ENCODE measurements around the gene DNMBP. TPM values are rescaled to one million over a fixed set of nuclear protein-coding genes. Genes with fewer than 3 reads are reported as not detected.

Gene DNMBP
- total RNA-seq, 1 experiment from 2014 or later, result 39.3 TPM

DNA sequence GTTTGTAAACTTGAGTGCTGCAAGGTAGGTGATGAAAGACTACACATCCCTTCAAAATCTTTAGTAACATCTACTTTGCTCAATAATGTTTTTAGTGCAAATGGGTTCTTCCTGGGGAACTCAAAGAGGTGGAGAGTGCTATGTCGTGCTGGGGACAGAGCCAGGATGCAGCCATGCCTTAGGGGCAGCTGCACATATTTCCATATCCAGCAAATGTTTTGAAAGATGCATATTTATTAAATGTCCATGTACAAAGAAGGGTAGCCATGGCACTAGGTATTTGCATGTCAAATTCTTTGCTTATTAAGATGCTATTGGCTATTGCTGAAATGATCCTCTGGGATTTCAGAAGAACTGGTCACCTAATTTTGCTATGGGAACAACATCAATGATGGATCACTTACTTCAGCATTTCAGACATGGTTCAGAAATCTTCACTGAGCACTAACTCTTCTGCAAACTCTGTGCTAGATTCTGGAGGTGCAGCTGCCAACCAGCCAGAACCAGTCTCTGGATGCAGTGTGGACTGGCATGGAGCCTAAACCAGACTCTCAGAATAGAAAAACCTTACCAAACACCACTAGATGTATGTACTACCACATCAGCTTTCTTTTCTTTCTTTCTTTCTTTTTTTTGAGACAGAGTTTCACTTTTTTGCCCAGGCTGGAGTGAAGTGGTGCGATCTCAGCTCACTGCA, 31.7 kb upstream of the DNMBP start:
- TF ChIP-seq, protein P1, sequence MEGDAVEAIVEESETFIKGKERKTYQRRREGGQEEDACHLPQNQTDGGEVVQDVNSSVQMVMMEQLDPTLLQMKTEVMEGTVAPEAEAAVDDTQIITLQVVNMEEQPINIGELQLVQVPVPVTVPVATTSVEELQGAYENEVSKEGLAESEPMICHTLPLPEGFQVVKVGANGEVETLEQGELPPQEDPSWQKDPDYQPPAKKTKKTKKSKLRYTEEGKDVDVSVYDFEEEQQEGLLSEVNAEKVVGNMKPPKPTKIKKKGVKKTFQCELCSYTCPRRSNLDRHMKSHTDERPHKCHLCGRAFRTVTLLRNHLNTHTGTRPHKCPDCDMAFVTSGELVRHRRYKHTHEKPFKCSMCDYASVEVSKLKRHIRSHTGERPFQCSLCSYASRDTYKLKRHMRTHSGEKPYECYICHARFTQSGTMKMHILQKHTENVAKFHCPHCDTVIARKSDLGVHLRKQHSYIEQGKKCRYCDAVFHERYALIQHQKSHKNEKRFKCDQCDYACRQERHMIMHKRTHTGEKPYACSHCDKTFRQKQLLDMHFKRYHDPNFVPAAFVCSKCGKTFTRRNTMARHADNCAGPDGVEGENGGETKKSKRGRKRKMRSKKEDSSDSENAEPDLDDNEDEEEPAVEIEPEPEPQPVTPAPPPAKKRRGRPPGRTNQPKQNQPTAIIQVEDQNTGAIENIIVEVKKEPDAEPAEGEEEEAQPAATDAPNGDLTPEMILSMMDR (IDR thresholded peaks at IDR 0.05), result no peak
- TF ChIP-seq POLR2AphosphoS5 (IDR thresholded peaks at IDR 0.05; ENCODE audit: low read depth, low read length), result no peak
- no peak for TF ChIP-seq TCF7L2 (IDR thresholded peaks at IDR 0.05; ENCODE audit: low read depth, low read length)
- TF ChIP-seq, protein P2, sequence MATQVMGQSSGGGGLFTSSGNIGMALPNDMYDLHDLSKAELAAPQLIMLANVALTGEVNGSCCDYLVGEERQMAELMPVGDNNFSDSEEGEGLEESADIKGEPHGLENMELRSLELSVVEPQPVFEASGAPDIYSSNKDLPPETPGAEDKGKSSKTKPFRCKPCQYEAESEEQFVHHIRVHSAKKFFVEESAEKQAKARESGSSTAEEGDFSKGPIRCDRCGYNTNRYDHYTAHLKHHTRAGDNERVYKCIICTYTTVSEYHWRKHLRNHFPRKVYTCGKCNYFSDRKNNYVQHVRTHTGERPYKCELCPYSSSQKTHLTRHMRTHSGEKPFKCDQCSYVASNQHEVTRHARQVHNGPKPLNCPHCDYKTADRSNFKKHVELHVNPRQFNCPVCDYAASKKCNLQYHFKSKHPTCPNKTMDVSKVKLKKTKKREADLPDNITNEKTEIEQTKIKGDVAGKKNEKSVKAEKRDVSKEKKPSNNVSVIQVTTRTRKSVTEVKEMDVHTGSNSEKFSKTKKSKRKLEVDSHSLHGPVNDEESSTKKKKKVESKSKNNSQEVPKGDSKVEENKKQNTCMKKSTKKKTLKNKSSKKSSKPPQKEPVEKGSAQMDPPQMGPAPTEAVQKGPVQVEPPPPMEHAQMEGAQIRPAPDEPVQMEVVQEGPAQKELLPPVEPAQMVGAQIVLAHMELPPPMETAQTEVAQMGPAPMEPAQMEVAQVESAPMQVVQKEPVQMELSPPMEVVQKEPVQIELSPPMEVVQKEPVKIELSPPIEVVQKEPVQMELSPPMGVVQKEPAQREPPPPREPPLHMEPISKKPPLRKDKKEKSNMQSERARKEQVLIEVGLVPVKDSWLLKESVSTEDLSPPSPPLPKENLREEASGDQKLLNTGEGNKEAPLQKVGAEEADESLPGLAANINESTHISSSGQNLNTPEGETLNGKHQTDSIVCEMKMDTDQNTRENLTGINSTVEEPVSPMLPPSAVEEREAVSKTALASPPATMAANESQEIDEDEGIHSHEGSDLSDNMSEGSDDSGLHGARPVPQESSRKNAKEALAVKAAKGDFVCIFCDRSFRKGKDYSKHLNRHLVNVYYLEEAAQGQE (IDR thresholded peaks at IDR 0.05; ENCODE audit: insufficient read depth in 1 of 2, low read depth in 2 of 2, low read length in 1 of 2), result no peak
- TF ChIP-seq SIN3A (IDR thresholded peaks at IDR 0.05; ENCODE audit: borderline replicate concordance, insufficient read depth, low read depth, low read length), result no peak
- ATAC-seq, result no peak
- Histone ChIP-seq H3K36me3 (ENCODE audit: control insufficient read depth, insufficient read depth, low read length) (no peaks in the 10 kb centered on the region), H3K9me3 (ENCODE audit: control insufficient read depth, insufficient read depth, low read depth, low read length) (no peaks in the 10 kb centered on the region), H3K4me3 (ENCODE audit: low read depth in 2 of 2, low read length in 2 of 2) (no peak overlapping the region), H3K27me3 (ENCODE audit: control insufficient read depth, insufficient read depth, low read length) (no peaks in the 10 kb centered on the region), H3K4me1 (ENCODE audit: control insufficient read depth, insufficient read depth, low read length) (peaks cover 35% of the 10 kb centered on the region), H3K27ac (ENCODE audit: low read length) (no peak overlapping the region)
- ChIA-PET POLR2A (no interaction called here), CTCF (no interaction called here)
- BruUV-seq (replicated peaks), result no TSS peak
- in situ Hi-C loops (cut with HindIII; ENCODE audit: low pct_unique_long_range_greater_than_20kb, low sequenced_read_pairs) (no loop called here), intact Hi-C loops (cut with micrococcal nuclease; ENCODE audit: unreplicated experiment) (no loop called here)
- no peak for DNase-seq (ENCODE audit: low read depth, low spot score)

DNA sequence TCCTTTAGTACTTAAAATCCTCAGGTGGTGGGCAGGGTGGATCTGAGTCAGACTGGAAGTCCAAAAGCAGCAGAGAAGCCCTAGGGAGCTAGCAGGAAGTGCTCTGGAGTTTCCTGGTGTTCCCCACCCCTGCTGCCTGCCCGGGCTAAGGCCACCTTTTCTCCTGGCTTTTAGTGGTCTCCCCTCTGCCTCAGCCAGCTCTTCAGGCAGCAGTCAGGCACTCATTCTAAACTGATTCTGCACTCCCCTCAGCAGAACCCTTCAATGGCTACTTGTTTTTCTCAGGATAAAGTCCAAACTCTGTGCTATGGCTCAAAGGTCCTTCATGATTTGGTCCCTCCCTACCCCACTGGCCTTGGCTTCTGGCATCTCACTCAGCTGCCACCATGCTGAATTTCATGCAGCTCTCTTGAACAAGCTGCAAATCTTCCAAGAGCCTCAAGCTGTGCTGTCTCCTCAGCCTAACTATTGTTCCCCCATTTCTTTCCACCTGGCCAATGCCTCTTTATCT, 28.9 kb upstream of the DNMBP start:
- POLR2A ChIA-PET, result interaction anchor here (0.6 kb wide), 1 partner anchor 128 kb away, joined by 3 read pairs; no protein-coding TSS in a partner anchor
- ATAC-seq, result peak; percentile 33; the same call in 1 of the 2 replicates
- H3K36me3 ChIP-seq (ENCODE audit: control insufficient read depth, insufficient read depth, low read length), result no peaks in the 10 kb centered on the region
- intact Hi-C loops (cut with micrococcal nuclease; ENCODE audit: unreplicated experiment) (no loop called here), in situ Hi-C loops (cut with HindIII; ENCODE audit: low pct_unique_long_range_greater_than_20kb, low sequenced_read_pairs) (no loop called here)
- no peaks in the 10 kb centered on the region for H3K27me3 ChIP-seq (ENCODE audit: control insufficient read depth, insufficient read depth, low read length)
- no peak for TF ChIP-seq POLR2AphosphoS5 (IDR thresholded peaks at IDR 0.05; ENCODE audit: low read depth, low read length)
- TF ChIP-seq, protein P2 (IDR thresholded peaks at IDR 0.05; ENCODE audit: insufficient read depth in 1 of 2, low read depth in 2 of 2, low read length in 1 of 2), result no peak
- TF ChIP-seq, protein P1 (IDR thresholded peaks at IDR 0.05), result no peak
- TF ChIP-seq SIN3A (IDR thresholded peaks at IDR 0.05; ENCODE audit: borderline replicate concordance, insufficient read depth, low read depth, low read length), result no peak
- no peak for TF ChIP-seq TCF7L2 (IDR thresholded peaks at IDR 0.05; ENCODE audit: low read depth, low read length)
- peak overlapping the region; percentile 19; the same call in 1 of the 2 replicates for H3K27ac ChIP-seq (ENCODE audit: low read length)
- no peaks in the 10 kb centered on the region for H3K9me3 ChIP-seq (ENCODE audit: control insufficient read depth, insufficient read depth, low read depth, low read length)
- no TSS peak for BruUV-seq (replicated peaks)
- no peak overlapping the region for H3K4me3 ChIP-seq (ENCODE audit: low read depth in 2 of 2, low read length in 2 of 2)
- peaks cover 17% of the 10 kb centered on the region for H3K4me1 ChIP-seq (ENCODE audit: control insufficient read depth, insufficient read depth, low read length)
- CTCF ChIA-PET, result no interaction called here
- no peak for DNase-seq (ENCODE audit: low read depth, low spot score)

Measured in Panc1 (cell line).